Measurements from ENCODE around the gene CHIA. TPM values are rescaled to one million over a fixed set of nuclear protein-coding genes. Genes with fewer than 3 reads are reported as not detected.

CHIA gene
- not detected in 5 replicates for total RNA-seq (2022; extraction: Qiagen RNA extraction)

GRCh38 chr1:111290630-111291029, at the start of gene CHIA:
Gene CHIA, plus strand, starts transcription at chr1:111290851. Its CDS starts 19,617 bp downstream, at chr1:111310468.

Other genes with a start within 250 kb of the CHIA start
- gene DRAM2, start 150.8 kb upstream of the CHIA start, total RNA-seq (2022; extraction: Qiagen RNA extraction), result 17.7 to 20.4 TPM (median 19.1 TPM) in 5 replicates
- gene CEPT1, start 150.6 kb upstream of the CHIA start, total RNA-seq (2022; extraction: Qiagen RNA extraction), result 10.7 to 12.6 TPM (median 11.7 TPM) in 5 replicates
- 0.93 to 1.4 TPM (median 1.3 TPM) in 5 replicates for gene DENND2D, start 90.2 kb upstream of the CHIA start, total RNA-seq (2022; extraction: Qiagen RNA extraction)
- 0.13 to 0.53 TPM (median 0.39 TPM) in 5 replicates for gene CHI3L2, start 63.1 kb upstream of the CHIA start, total RNA-seq (2022; extraction: Qiagen RNA extraction)
- gene OVGP1, start 136.9 kb downstream of the CHIA start, total RNA-seq (2022; extraction: Qiagen RNA extraction), result 0.80 to 1.2 TPM (median 0.97 TPM) in 5 replicates
- gene WDR77, start 158.4 kb downstream of the CHIA start, total RNA-seq (2022; extraction: Qiagen RNA extraction), result 33.8 to 50.4 TPM (median 47.0 TPM) in 5 replicates
- gene ATP5PB, start 158.6 kb downstream of the CHIA start, total RNA-seq (2022; extraction: Qiagen RNA extraction), result 229 to 276 TPM (median 243 TPM) in 5 replicates
- 0.06 to 0.24 TPM (median 0.11 TPM) in 5 replicates for gene C1orf162, start 183.1 kb downstream of the CHIA start, total RNA-seq (2022; extraction: Qiagen RNA extraction)
- not detected in 5 replicates for gene ADORA3, start 212.8 kb downstream of the CHIA start, total RNA-seq (2022; extraction: Qiagen RNA extraction)
- 0.08 TPM in 1 of 5 replicates, not detected in the others for gene TMIGD3, start 212.8 kb downstream of the CHIA start, total RNA-seq (2022; extraction: Qiagen RNA extraction)